GM19455 (cell line): ENCODE measurements around the gene ZBP1.

Experiments used
- ATAC-seq: cut with Tn5 transposase; IDR thresholded peaks from one replicate; pipeline ENCODE4 v1.9.1; 2021; ENCODE audit not compliant: unreplicated experiment

ZBP1 gene

DNA sequence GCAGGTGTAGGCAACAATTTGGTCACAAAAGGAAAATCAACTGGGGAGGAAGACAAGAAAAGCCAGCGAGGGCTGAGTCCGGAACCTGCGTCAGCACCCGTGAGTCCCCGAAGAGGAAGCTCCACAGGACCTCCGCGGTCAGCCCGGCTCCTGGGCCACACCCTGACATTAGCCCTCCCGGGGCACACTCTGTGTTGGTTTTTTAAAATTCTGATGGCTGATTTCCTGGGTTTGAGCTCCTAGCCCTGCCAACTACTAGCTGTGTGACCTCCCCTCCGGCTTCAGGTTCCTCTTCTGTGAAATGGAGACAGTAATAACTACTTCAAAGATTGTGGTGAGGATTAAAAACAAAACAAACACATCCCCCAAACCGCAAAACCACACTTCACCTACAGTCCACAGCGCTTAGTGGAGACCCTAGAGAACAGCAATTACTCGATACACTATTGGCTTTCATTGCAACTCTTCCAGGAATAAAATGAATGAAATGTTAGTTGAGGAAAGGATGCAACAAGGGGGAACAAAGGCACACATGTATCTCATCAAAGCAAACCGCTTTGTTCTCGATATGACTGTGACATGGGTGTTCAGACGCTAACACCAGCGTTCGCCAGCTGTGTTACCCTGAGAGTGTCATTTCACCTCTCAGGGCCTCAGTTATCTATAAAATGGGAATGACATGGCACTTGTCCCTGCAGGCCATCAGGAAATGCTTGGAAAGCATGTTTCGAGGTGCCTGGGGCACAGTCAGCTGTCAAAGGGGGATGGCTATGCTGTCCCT is 985 bp downstream of the ZBP1 start:
- ATAC-seq, result peak; percentile 58

GRCh38 chr20:57618764-57619050 is 1.5 kb downstream of the ZBP1 start:
- ATAC-seq, result no peak

DNA sequence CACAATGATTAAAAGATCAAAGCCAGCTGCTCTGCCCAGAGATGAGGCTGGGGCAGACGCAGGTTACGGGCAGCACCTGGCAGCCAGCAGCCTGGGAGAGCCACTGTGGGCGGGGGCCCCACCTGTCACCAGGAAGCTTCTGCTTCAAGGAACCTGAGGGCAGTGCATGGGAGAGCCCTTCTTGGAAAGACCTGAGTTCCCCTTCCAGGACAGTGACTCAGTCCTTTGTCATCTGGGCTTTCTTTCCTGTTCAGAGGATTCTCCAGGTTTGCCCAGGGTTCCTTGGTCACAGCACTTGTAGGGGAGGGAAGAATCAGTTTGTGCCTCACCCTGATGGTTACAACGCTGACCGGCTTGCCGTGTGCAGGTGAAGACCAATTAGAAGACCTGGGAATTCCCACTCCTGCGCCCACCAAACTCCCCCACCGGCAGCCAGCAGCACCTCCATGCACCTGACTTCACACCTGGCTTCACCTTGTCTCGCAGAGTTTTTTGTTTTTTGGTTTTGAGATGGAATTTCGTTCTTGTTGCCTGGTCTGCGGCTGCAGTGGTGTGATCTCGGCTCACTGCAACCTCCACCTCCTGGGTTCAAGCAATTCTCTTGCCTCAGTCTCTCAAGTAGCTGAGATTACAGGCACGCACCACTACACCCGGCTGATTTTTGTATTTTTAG is 2.0 kb downstream of the ZBP1 start:
- no peak for ATAC-seq

GRCh38 chr20:57617079-57617795 is 3.0 kb downstream of the ZBP1 start:
- no peak for ATAC-seq

DNA sequence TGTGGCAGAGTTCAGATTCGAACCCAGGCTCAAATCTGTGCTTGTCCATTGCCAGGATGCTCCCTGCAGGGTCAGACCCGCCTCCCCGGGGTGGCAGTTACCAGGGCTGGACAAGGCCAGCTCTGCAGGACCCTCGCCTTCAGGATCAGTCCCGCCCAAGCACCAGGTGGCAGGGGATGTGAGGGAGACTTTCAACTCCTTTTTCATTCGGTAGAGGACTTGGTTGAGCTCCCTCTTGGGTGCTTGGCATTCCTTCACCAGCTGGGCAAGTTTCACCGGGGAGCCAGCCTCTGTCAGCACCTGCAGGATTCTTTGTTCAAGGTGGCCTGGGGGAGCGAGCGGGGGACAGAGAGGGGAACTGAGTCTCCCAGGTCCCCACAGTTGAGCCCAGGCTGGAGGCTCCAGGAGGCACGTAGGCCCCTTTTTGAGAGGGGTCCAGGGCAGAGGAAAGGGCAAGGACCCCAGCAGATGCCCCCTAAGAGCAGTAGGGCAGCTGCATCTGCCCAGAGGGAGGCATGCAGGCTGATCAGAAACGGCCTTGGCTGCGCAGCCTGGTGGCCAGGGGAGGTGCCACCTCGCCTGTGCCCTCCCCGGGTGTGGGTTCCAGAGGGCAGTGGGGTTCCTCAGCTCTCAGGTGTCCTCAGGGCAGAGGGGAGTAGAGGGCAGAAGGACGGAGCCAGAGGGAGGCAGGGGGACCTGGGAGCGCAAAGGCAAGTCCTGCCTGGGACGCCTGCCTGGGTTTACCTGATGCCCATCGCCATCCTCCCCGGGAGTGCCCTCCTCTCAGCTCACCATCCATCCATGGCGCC is 3.9 kb downstream of the ZBP1 start:
- ATAC-seq, result no peak

DNA sequence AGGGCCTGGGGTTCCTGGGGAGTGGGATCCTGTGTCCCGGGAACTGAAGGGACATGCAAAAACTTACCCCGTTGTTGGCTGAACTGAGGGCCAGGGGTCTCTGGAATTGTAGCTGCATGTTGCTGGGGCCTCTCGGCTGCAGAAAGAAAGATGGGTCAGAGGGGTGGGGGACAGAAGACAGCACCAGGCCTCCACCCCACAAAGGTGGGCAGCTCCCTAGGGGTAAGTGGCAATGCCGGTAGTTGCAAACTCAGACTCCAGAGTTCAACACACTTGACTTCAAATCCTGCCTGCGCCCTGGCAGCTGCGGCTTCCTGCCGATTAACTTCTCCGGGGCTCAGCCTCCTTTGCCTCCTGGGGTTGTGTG is 4.8 kb downstream of the ZBP1 start:
- no peak for ATAC-seq

- ATAC-seq, result no peak
Measured at GRCh38 chr20:57614490-57615444, 5.5 kb downstream of the ZBP1 start.

DNA sequence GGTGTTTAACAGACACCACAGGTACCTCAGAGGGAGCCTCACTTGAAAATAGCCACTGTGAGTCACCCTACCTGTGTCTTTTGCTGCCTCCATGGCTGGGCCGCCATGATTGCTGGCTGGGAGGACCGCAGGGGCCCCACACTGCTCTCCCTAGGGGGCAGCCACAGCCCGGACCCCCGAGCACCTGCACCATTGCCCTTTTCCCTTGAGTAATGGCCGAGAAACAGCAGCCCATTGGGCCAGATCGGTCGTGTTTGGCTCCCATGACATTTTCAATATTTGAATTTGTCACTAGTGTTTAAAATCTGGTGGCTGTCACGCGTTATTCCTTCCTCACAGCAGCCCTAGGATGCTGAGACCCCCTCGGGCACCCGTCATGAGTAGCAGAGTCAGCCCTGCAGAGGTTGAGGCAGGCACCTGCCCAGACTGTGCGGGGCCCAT is 6.7 kb downstream of the ZBP1 start:
- ATAC-seq, result no peak

DNA sequence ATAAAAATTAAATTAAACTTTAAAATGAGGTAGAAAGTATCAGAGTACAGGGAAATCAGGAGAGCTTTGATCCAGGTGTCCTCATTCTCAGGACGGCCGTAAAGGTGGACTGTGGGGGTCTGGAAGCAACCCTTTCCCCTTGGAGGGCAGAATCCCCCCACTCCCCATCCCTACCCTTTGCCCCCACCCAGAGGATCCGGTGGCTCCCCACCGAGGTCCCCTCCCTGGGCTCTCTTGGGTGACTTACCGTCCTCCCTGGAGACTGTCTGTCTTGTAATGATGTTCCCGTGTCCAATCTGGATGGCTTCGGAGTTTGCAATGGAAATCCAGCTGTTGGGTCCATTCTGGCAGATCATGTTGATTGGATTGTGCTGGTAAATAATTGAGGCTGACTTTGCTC is 7.3 kb downstream of the ZBP1 start:
- ATAC-seq, result no peak

GRCh38 chr20:57612436-57612835 is 7.8 kb downstream of the ZBP1 start:
- ATAC-seq, result no peak

GRCh38 chr20:57611586-57612311 is 8.5 kb downstream of the ZBP1 start:
- ATAC-seq, result no peak

GRCh38 chr20:57610261-57610952 is 9.8 kb downstream of the ZBP1 start:
- ATAC-seq, result no peak

DNA sequence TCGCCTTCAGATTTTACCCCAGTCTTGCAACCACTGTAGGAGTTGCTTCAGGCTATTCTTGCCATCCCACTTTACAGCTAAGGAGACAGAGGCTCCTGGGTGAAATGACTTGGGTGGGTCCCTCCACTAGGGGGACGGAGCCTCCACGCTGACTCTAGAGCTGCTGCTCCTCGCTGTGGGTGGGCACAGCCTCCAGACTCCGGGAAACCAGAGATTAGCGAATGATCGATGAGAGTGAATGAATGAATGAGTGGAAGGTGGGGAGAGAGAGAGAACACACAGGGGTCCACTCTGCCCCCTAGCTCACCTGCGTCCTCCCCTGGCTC is 10.4 kb downstream of the ZBP1 start:
- ATAC-seq, result no peak

- ATAC-seq, result no peak
Measured at GRCh38 chr20:57609086-57609841, 11.0 kb downstream of the ZBP1 start.

DNA sequence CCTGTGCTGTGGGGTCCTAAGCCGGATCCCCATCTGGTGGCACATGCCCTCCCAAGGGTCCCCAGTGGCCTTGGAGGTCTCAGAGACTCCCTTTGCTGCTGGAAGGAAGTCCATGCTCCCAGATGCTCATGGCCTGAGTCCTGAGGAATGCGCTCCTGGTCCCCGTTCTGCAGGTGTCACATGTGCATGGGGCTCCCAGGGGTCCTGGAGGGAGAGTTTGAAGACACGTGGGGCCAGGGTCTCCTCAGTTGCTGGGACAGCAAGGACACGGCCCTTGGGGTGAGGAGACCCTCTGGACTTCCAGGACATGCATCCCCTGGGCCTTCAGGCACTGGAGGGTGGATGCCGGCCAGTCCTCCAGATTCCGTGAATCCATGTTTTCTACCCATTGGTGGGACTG is 11.7 kb downstream of the ZBP1 start:
- ATAC-seq, result no peak

DNA sequence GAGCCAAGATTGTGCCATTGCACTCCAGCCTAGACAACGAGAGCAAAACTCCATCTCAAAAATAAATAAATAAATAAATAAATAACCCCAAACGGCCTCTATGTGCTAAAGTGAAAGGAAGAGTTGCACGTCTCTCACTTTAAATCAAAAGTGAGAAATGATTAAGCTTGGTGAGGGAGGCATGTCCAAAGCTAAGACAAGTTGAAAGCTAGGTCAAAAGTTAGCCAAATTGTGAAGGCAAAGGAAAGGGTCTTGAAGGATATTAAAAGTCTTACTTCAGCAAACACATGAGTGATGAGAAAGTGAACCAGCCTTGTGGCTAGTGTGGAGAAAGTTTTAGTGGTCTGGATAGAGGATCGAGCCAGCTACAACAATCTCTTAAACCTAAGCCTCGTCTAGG is 14.3 kb downstream of the ZBP1 start:
- ATAC-seq, result no peak

- no peak for ATAC-seq
Measured at GRCh38 chr20:57605045-57605444, 15.2 kb downstream of the ZBP1 start.

- no peak for ATAC-seq
Measured at GRCh38 chr20:57603120-57603519, 17.1 kb downstream of the ZBP1 start.
